WTC11 (cell line): ENCODE measurements around the gene ARV1.

Source experiments
- CREM ChIP-seq: sonication (generic); formaldehyde crosslinking; IDR thresholded peaks from 2 replicates; pipeline ENCODE4 v1.8.1; 2022; ENCODE audit warnings: mild to moderate bottlenecking, missing genetic modification reagents, moderate library complexity
- TF ChIP-seq, protein P1 (sequence below): fragments of 200-600 bp; IDR thresholded peaks from 2 replicates; pipeline ENCODE4 v1.8.0; 2022; ENCODE audit warnings: antibody characterized with exemption
- TF ChIP-seq, protein P2 (sequence below): sonication (generic); formaldehyde crosslinking; IDR thresholded peaks from 2 replicates; pipeline ENCODE4 v1.8.1; 2022; ENCODE audit warnings: low read depth, missing genetic modification reagents, borderline replicate concordance

DNA sequence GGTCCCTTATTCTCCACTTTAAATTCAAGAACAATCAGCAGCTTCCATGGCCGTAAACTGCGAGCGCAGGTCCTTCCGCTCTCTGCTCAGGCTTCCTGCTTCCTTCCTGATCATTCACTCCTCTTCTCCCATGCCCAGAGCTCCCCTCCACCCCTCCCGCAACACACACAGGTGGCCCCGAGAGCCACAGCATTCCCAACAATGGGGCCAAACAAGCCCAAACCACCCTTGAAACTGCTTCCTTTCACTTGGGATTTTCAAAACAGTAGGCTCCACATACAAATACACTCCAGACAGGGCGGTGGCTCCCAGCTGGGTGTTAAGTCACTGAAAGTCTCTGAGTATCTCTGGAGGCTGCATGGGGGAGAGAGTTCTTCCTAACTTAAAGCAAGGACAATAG, 49.8 kb downstream of the ARV1 start:
- TF ChIP-seq, protein P1, sequence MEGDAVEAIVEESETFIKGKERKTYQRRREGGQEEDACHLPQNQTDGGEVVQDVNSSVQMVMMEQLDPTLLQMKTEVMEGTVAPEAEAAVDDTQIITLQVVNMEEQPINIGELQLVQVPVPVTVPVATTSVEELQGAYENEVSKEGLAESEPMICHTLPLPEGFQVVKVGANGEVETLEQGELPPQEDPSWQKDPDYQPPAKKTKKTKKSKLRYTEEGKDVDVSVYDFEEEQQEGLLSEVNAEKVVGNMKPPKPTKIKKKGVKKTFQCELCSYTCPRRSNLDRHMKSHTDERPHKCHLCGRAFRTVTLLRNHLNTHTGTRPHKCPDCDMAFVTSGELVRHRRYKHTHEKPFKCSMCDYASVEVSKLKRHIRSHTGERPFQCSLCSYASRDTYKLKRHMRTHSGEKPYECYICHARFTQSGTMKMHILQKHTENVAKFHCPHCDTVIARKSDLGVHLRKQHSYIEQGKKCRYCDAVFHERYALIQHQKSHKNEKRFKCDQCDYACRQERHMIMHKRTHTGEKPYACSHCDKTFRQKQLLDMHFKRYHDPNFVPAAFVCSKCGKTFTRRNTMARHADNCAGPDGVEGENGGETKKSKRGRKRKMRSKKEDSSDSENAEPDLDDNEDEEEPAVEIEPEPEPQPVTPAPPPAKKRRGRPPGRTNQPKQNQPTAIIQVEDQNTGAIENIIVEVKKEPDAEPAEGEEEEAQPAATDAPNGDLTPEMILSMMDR, result no peak
- TF ChIP-seq, protein P2, sequence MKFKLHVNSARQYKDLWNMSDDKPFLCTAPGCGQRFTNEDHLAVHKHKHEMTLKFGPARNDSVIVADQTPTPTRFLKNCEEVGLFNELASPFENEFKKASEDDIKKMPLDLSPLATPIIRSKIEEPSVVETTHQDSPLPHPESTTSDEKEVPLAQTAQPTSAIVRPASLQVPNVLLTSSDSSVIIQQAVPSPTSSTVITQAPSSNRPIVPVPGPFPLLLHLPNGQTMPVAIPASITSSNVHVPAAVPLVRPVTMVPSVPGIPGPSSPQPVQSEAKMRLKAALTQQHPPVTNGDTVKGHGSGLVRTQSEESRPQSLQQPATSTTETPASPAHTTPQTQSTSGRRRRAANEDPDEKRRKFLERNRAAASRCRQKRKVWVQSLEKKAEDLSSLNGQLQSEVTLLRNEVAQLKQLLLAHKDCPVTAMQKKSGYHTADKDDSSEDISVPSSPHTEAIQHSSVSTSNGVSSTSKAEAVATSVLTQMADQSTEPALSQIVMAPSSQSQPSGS (CRISPR knock-in tag), result no peak
- no peak for TF ChIP-seq CREM (CRISPR knock-in tag)
